NCI-H1417 (cell line): ENCODE data around the gene POLR1A.

Experiments used
- DNase-seq, 3 experiments: peaks; one replicate each; lab custom pipeline; 2025; lab: John Stamatoyannopoulos, UW

The POLR1A gene

DNA sequence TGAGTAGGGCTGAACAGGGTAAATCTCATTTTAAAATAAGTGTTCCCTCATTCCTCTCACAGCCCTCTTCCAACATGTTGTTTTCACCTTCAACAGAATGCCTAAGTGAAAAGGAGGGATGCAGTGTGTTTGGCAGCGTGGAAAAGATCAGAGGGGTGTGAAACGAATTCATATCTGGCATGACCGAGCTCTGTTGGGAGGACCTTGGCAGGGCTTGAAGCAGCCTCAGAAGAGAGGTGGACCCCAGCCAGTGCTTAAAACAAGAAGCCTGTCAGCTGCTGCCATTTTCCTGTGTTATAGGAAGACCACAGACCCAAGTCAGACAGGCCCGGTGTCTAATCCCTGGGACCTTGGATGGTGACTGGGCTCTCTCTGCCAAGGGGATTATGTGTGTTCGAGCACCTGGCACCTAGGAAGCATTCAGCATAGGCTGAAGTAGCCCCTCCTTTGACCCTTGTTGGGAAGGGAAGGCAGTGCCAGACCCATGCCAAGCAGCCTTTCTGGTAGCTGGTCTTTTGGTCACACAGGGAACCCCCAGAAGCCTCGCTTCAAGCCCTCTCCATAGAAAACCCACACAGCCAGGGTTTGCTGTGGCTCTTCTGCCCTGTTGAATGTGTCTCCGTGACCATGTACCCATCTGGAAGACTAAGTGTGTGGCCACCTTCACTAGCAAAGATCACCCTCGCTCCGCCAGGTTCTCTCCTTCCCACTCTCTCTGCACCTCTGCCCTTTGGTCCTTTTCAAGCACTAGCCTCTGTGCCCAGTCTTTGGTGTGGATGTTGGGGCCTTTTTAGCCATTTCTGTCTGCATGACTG, 129.4 kb downstream of the POLR1A start:
- DNase-seq, result no peak

- DNase-seq, result no peak
Observed at GRCh38 chr2:85975581-85975980, 130.1 kb downstream of the POLR1A start.

- no peak for DNase-seq
Observed at GRCh38 chr2:85974390-85974789, 131.3 kb downstream of the POLR1A start.

DNA sequence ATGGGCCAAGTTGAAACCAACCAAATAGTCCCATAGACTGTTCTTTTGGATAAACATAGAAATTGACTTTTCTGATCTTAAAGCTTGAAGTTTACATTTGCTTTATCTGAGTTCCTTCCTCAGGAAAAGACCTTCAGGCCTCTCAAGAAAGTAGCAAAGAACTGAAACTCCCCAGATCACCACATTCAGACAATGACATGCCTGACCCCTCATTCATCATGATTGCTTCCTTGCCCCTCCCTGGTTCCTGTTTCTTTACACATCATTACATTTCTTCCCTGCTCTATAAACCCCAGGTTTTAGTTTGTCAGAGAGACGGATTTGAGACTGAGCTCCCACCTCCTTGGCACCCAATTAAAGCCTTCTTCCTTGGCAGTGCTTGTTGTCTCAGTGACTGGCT, 133.3 kb downstream of the POLR1A start:
- no peak for DNase-seq

- no peak for DNase-seq
Observed at GRCh38 chr2:85971366-85971765, 134.3 kb downstream of the POLR1A start.
